HG02943 (cell line): ENCODE measurements around the gene PLEKHG4.

Experiments
- ATAC-seq: cut with Tn5 transposase; IDR thresholded peaks from one replicate; pipeline ENCODE4 v1.9.1; 2021; ENCODE audit warnings: mild to moderate bottlenecking, low read depth, moderate library complexity; ENCODE audit not compliant: unreplicated experiment

The PLEKHG4 gene

GRCh38 chr16:67260426-67261063, 18.8 kb upstream of the PLEKHG4 start:
- ATAC-seq, result no peak

GRCh38 chr16:67263201-67263600, 16.1 kb upstream of the PLEKHG4 start:
- ATAC-seq, result no peak

GRCh38 chr16:67264277-67264676, 15.1 kb upstream of the PLEKHG4 start:
- ATAC-seq, result no peak

- ATAC-seq, result no peak
Observed at GRCh38 chr16:67264866-67265265, 14.5 kb upstream of the PLEKHG4 start.

DNA sequence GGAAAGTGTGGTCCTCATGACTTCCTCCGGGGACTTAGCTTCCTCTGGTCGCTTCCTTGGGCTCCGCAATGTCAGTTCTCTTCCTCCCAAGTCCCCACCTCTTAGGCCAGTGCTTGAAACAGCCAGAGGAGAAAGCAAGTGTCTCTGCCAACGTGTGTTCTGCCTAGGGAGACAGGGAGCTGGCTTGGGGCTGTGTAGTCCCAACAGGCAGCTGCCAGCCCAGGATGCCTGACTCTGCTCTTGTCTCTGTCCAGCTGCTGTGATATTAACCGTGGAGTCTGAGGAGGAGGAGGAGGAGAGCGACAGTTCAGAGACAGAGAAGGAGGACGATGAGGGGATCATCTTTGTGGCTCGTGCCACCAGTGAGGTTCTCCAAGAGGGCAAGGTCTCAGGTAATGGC, 13.5 kb upstream of the PLEKHG4 start:
- no peak for ATAC-seq

DNA sequence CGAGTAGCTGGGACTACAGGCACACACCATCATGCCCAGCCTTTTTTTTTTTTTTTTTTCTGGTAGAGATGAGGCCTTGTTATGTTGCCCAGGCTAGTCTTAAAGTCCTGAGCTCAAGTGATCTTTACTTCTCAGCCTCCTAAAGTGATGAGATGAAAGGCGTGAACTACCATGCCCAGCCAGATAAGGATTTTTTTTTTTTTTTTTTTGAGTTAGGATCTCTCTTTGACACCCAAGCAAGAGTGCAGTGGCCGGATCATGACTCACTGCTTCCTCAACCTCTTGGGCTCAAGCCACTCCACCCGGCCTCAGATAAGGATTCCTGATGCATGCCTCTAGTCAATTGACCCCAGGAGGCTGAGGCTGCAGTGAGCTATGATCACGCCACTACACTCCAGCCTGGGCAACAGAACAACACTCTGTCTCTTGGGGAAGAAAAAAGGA, 11.2 kb upstream of the PLEKHG4 start:
- no peak for ATAC-seq

DNA sequence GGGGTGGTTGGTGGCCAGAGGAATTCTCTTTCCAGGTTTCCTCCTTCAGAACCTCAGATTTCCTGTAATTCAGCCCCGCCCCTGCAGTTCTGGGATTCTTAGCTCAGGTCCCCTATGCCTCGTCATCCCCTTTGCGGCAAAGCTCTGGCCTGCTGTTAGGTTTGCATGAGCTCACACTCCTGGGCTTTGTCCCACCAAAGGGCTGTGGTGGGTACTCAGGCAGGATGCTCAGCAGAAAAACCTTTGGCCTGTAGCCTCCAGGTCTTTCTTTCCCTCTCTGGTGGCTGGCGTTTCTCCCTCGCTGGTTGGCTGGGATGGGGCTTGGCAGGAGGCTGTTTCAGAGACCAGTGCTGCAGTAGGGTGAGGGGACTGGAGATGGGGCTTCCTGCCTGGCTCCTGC, 9.6 kb upstream of the PLEKHG4 start:
- ATAC-seq, result no peak

GRCh38 chr16:67270931-67271338, 8.4 kb upstream of the PLEKHG4 start:
- no peak for ATAC-seq

DNA sequence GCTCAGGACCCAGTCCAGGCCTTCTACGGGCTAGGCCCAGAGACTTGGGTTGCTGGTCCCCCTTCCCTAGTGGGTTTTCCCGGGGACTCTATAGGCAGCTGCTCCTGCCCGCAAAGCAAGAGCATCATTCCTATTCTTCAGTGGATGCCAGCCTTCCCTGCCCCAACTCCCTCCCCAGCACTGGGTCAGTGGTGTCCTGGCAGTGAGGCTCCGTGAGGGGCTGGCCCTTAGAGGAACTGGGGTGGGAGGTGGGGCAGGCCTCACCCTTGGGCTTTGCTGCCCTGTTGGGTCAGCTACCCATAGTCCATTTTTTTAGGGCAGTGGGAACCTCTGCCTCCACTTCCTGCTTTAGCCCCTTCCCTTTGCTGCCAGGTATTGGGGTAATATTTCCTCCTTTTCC, 7.9 kb upstream of the PLEKHG4 start:
- no peak for ATAC-seq

GRCh38 chr16:67275321-67275720, 4.0 kb upstream of the PLEKHG4 start:
- ATAC-seq, result no peak

DNA sequence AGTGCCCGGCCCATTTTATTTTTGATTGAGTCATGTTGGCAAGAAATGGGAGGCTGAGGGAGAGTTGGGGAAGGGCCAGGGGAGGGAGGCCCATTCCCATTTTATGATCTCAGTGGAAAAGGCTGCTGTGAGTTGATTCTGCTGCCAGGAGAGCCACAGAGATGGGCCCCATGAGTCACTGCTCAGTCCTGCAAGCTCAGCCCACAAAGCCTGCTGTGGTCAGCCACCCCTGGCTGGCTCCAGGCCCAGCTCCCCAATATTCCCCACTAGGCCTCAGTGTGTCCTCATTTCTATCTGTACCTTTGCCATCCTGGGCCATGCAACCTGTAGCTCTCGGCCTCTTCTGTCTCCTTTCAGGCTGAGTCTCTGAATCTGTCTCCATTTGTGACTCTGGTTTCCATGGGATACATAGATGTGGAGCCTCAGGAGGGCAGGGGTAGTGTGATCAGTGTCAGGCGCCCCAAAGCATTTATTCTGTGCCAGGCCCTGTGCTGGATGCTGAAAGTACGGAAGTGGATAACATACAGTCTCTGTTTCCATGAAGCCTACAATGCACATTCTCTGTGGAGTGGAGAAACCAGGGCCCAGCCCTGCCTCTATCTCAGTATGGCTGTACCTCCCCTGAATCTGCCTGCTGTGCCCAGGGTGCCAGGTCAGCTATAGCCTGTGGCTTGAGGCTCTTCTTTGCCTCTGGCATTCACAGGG, 1.9 kb upstream of the PLEKHG4 start:
- ATAC-seq, result no peak

GRCh38 chr16:67277999-67278772, 1.1 kb upstream of the PLEKHG4 start:
- ATAC-seq, result no peak

DNA sequence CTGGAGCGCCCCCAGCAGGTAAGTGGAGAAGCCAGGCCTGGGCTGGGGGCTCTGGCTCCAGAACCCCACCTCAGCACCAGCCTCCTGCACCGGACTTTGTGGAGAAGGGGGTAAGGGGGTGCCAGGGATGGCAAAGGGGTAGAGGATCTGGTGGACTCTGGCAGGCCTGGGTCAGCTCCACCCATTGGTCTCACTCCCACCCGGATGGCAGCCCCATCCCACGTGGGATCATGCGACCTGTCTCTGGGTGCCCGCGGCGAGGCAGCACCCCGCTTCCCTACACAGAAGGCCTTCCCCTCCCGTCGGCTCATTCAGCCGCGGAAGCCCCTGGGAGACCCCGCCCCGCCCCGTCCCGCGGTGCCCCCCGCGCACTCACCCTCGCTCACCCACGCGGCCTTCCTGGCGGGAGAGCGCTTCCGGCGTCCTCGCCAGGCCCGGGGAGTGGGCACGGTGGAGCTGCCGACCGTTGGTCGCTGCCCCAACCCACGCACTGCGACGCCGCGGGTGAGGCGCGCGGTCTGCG, 498 bp upstream of the PLEKHG4 start:
- no peak for ATAC-seq

- no peak for ATAC-seq
Observed at GRCh38 chr16:67280090-67281015, 1.0 kb downstream of the PLEKHG4 start.

- no peak for ATAC-seq
Observed at GRCh38 chr16:67281536-67282446, 2.5 kb downstream of the PLEKHG4 start.

- ATAC-seq, result no peak
Observed at GRCh38 chr16:67282447-67282805, 3.1 kb downstream of the PLEKHG4 start.

GRCh38 chr16:67283039-67283825, 3.9 kb downstream of the PLEKHG4 start:
- ATAC-seq, result no peak

- no peak for ATAC-seq
Observed at GRCh38 chr16:67283826-67284555, 4.7 kb downstream of the PLEKHG4 start.
